Stimulated activated CD8-positive, alpha-beta memory T cell treated with anti-CD3 and anti-CD28 coated beads, Interleukin-4, amount 100 ng/mL, for 24 hours (primary cell): ENCODE results near the gene FAM20C.

Experiments
- DNase-seq: peaks from one replicate; pipeline ENCODE4 v3.0.0-alpha.2; 2020; ENCODE audit warnings: low read depth

FAM20C gene

DNA sequence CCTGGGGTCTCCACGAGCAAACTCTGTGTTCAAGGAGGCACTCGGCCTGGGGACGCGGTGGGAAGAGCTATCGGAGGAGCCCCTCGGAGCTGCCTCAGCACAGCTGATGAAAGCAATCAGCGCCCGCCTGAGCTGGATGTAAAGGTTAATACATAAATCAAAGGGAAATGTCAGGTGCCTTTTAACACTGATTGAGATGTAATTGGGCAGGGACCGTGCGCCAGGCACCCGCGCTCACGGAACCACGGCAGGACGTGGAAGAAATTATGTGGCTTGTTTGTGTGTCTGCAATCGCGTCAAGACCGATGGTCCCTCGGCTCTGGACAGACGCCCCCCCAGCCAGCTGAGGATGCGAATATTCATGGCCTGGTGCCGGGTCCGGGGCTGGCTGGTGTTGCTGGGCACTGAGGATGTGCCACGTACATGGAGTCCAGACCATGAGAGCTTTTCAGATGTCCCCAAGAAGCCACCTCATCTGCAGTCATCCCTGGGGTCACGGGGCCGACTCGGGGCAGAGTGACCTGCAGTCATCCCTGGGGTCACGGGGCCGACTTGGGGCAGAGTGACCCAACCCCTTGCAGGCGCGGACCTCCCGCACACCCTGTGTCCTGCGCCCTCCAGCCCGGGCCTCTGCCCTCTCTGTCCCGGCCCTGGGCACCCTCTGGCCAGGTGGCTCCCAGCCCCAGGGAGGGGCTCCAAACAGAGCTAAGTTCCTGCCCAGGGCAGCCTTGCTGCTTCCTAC, 113.2 kb downstream of the FAM20C start:
- no peak for DNase-seq

DNA sequence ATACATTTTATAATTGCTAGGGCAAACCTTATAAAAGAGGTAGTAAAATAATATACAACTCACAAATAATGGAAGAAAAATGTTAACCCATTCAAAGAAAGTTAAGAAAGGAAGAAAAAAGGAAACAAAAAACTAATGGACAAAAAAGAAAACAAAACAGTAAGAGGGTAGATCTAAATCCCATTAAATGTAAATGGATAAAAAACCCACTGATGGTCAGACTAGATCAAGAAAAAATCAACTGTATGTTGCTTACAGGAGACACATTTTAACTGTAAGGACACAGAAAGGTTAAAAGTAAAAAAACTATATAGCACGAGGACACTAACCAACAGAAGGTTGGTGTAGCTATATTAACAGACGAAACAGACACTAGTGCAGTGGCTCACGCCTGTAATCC, 115.6 kb downstream of the FAM20C start:
- DNase-seq: no peak

DNA sequence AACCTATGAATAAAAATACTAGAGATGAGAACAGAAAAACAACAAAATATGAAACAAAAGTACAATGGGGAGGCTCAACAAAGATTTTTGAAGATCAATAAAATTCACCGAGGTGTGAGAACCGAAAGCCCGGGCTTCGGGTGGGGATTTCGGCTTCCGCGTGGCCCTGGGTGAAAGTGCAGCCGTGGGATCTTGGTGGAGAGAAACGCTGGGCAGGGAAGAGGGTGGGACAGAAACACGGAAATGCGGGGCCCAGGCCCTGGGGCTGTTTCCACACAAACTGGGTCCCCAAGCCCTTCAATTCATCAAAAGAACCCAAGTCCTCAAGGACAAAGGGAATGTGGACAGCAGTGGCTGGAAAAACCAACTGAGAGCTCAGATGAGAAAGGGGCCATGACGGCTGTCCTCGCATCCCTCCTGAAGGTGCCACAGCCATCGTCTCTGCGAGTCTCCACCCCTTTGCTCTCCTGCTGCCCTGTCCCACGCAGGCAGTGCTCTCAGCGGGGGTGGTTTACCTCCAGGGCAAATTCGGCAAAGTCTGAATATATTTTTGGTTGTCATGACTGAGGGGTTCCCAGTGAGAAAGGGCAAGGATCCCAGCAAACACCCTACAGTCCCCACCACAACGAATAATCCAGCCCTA, 117.3 kb downstream of the FAM20C start:
- no peak for DNase-seq
